ENCODE results near the gene CCDC137.

The CCDC137 gene

DNA sequence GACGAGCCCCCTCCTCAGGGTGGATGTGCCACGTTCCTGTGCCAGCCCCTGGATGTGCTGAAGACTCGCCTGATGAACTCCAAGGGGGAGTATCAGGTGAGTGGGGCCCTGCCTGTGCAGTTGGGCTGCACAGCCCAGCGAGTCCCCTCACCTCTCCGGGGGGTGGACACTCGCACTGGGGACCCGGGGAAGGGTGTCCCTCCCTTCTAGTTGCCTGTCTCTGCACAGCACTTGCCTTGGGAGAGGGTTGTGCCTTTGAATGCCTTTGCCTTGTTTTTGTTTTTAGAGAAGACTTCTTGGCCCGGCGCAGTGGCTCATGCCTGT, 51.2 kb downstream of the CCDC137 start:
- DNase-seq, result no peak

DNA sequence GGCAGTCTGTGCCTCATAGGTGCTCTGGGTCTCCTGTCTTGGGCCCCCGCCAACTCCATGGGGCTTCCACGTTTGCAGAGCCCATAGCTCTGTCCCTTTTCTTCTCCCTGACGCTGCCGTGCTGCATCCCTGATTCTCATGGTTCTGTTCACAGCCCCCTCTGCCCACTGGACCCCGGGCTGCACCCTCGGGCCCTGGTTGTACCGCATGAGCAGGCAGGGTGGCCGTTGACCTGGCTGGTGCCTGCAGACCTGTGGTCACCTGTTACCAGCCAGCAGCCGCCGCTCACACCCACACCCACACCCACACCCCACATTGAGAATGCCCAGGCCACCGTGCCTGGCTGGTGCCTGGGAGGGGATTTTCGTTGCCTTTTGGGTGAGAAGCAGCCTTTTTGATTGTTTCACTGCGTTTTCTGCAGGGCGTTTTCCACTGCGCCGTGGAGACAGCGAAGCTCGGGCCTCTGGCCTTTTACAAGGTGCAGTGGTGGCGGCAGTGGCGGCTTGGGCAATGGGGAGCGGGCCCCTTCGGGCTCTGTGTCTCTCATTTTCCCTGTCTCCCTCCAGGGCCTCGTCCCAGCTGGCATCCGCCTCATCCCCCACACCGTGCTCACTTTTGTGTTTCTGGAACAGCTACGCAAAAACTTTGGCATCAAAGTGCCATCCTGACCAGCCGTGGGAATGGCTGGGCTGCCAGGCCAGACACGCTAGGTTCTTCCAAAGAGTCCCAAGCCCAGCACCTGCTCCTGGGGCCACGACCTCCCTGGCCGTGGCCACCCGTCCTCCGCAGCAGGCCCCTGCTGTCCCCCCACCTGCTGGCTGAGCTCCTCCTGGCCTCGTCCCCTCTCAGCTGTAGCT, 53.1 kb downstream of the CCDC137 start:
- no peak for DNase-seq

DNA sequence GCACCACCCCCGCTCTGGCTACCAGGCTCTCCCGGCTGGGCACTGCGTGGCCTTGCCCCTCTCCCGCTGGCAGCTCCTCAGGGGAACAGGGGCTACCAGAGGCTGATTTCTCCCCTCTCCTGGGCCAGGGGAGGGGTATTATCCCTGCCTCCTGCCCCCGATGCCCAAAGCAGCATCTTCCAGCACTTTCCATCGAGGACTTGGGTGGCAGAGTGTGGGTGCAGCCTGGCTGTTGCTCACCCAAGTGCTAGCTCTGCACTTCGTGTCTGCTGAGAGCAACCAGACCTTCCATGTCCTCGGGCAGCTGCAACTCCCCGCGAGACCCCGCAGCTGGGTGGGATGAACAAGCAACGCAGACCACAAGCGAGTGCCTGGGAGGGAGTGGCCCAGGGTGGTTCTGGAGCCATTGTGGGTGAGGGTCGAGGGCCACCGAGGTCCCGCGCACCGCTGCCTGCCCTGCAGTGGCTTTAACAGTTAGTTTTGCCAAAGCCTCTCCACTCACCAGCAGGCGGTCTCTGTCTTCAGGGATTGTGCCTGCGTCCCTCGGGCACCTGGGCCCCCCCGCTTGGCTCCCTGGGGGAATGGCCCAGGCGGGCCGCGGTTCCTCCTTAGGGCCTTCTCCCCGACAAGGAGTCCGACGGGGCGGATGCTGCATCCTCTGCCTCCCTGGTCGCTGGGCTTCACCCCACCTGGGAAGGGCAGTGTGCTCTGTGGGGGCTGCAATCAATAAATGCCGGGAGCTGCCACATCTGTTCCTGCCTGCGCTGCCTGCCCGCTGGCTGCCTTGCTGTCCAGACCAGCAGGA, 53.9 kb downstream of the CCDC137 start:
- no peak for DNase-seq

DNA sequence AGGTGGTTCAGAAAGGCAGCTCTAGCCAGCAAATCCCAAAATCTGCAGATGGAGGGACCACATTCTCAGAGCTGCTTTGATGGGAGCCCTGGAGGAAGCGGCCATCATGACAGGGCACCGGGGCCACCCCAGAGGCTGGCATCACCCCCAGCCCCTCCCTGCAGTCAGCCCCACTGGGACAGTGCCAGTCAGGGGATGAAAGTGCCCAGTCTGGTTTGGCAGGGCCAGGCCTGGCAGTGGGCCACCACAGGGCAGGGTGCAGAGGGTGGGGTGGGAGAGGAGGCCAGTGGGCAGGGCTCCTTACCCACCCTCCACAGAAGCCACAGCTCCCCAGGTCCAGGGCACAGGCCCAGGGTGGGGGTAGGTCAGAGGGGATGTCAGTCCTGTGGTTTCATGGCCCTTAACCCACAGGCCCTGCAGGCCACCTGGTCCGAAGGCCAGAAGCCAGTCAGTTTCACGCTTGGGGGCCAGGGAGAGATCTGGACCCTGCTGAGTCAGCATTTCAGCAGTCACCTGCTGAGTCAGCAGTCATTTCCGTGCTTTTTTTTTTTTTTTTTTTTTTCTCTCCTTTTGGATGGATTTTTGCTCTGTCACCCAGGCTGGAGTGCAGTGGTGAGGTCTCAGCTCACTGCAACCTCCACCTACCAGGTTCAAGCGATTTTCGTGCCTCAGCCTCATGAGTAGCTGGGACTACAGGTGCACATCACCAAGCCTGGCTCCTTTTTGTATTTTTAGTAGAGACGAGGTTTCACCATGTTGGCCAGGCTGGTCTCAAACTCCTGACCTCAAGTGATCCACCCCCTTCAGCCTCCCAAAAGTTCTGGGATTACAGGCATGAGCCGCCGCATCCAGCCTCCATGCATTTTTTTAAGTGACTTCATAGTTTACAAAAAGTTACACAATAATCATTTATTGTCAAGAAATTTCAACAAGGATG, 55.9 kb downstream of the CCDC137 start:
- DNase-seq, result no peak
